ENCODE measurements around the gene RBM14.

DNA sequence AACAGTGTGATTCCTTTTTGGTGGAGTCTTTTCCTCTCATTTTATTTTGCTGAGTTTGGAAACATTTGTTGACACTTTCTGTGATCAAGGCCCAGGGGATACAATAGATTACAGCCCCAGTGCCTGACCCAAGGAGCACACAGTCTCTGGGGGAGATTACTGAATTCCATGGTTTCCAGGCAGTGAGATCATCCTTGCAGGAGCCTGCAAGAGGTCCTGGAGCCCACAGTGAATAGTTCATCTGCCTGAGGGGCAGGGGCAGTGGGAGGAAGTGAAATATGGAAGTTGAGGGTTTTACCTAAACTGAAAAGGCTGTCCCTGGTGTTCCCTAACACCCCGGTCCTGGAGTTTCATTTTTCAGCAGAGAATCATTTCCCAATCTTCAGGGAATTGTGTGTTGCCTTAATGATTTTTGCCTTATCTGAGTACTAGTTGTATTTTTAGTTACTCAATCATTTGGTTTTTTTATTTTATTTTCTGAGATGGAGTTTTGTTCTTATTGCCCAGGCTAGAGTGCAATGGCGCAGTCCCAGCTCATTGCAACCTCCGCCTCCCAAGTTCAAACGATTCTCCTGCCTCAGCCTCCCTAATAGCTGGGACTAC lies 15.7 kb upstream of the RBM14 start:
- TF ChIP-seq, protein P1, sequence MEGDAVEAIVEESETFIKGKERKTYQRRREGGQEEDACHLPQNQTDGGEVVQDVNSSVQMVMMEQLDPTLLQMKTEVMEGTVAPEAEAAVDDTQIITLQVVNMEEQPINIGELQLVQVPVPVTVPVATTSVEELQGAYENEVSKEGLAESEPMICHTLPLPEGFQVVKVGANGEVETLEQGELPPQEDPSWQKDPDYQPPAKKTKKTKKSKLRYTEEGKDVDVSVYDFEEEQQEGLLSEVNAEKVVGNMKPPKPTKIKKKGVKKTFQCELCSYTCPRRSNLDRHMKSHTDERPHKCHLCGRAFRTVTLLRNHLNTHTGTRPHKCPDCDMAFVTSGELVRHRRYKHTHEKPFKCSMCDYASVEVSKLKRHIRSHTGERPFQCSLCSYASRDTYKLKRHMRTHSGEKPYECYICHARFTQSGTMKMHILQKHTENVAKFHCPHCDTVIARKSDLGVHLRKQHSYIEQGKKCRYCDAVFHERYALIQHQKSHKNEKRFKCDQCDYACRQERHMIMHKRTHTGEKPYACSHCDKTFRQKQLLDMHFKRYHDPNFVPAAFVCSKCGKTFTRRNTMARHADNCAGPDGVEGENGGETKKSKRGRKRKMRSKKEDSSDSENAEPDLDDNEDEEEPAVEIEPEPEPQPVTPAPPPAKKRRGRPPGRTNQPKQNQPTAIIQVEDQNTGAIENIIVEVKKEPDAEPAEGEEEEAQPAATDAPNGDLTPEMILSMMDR (IDR thresholded peaks at IDR 0.05; ENCODE audit: extremely low read depth in 1 of 2, insufficient read depth in 1 of 2, low read depth in 1 of 2, low read length in 2 of 2): no peak
- TF ChIP-seq POLR2AphosphoS5 (IDR thresholded peaks at IDR 0.05; ENCODE audit: insufficient read depth, low read depth, low read length): no peak
- no peak for TF ChIP-seq POLR2A (IDR thresholded peaks at IDR 0.05; ENCODE audit: low read depth, low read length)
